Uterus (tissue), 2 donors: ENCODE data around the gene MCTP1.

Experiments
- POLR2A ChIP-seq, 2 donors: fragments of 450-650 bp; IDR thresholded peaks; one replicate each; pipeline ENCODE4 v1.6.1; 2016; ENCODE audit warnings: antibody characterized with exemption in 2 of 2, mild to moderate bottlenecking in 1 of 2, moderate library complexity in 1 of 2
- TF ChIP-seq, protein P1 (sequence below), 4 experiments: fragments of 200-600 bp in 2 of 4; fragments of 450-650 bp in 2 of 4; sonication (generic) in 2 of 4; IDR thresholded peaks; one replicate each; pipeline ENCODE4 v1.5.1; 2016 to 2019; ENCODE audit warnings: antibody characterized with exemption in 4 of 4, mild to moderate bottlenecking in 2 of 4, moderate library complexity in 1 of 4

- TF ChIP-seq POLR2A (IDR thresholded peaks at IDR 0.05), result no peak
- TF ChIP-seq, protein P1, sequence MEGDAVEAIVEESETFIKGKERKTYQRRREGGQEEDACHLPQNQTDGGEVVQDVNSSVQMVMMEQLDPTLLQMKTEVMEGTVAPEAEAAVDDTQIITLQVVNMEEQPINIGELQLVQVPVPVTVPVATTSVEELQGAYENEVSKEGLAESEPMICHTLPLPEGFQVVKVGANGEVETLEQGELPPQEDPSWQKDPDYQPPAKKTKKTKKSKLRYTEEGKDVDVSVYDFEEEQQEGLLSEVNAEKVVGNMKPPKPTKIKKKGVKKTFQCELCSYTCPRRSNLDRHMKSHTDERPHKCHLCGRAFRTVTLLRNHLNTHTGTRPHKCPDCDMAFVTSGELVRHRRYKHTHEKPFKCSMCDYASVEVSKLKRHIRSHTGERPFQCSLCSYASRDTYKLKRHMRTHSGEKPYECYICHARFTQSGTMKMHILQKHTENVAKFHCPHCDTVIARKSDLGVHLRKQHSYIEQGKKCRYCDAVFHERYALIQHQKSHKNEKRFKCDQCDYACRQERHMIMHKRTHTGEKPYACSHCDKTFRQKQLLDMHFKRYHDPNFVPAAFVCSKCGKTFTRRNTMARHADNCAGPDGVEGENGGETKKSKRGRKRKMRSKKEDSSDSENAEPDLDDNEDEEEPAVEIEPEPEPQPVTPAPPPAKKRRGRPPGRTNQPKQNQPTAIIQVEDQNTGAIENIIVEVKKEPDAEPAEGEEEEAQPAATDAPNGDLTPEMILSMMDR (IDR thresholded peaks at IDR 0.05), result no peak
These were observed 239.5 kb downstream of the MCTP1 start for GRCh38 chr5:95045181-95045965.
